WERI-Rb-1 (cell line): Measurements from ENCODE around the gene EPHX1.
"Not testable (repeated sequence)": the region's sequence is repeated elsewhere in the genome, so short reads cannot be mapped to it uniquely, and the experiment has no call there.

Experiments used
- DNase-seq: peaks from one replicate; pipeline ENCODE4 v3.0.0-alpha.2; 2020
- H3K27ac ChIP-seq: fragments of 250-450 bp; sonication (Bioruptor Pico); 2 replicates; pipeline ENCODE4 v1.5.1; 2020; ENCODE audit warnings: mild to moderate bottlenecking, moderate library complexity
- H3K27me3 ChIP-seq: fragments of 250-450 bp; sonication (Bioruptor Pico); 2 replicates; pipeline ENCODE4 v1.5.1; 2021; ENCODE audit warnings: mild to moderate bottlenecking, low read depth, moderate library complexity; ENCODE audit not compliant: insufficient read depth, severe bottlenecking
- H3K36me3 ChIP-seq: fragments of 250-450 bp; sonication (Bioruptor Pico); 2 replicates; pipeline ENCODE4 v1.5.1; 2020; ENCODE audit warnings: mild to moderate bottlenecking, moderate library complexity
- H3K4me3 ChIP-seq: 2 replicates; pipeline ENCODE4 v1.5.1; 2011; ENCODE audit warnings: low read depth, mild to moderate bottlenecking, control low read depth, low read length
- H3K9me3 ChIP-seq: fragments of 250-450 bp; sonication (Bioruptor Pico); 2 replicates; pipeline ENCODE4 v1.5.1; 2021; ENCODE audit warnings: mild to moderate bottlenecking, moderate library complexity; ENCODE audit not compliant: severe bottlenecking
- CTCF ChIP-seq: IDR thresholded peaks from 2 replicates; pipeline ENCODE4 v1.5.1; 2011; ENCODE audit warnings: low read depth, mild to moderate bottlenecking, control low read depth, inconsistent platforms, low read length

Gene EPHX1

DNA sequence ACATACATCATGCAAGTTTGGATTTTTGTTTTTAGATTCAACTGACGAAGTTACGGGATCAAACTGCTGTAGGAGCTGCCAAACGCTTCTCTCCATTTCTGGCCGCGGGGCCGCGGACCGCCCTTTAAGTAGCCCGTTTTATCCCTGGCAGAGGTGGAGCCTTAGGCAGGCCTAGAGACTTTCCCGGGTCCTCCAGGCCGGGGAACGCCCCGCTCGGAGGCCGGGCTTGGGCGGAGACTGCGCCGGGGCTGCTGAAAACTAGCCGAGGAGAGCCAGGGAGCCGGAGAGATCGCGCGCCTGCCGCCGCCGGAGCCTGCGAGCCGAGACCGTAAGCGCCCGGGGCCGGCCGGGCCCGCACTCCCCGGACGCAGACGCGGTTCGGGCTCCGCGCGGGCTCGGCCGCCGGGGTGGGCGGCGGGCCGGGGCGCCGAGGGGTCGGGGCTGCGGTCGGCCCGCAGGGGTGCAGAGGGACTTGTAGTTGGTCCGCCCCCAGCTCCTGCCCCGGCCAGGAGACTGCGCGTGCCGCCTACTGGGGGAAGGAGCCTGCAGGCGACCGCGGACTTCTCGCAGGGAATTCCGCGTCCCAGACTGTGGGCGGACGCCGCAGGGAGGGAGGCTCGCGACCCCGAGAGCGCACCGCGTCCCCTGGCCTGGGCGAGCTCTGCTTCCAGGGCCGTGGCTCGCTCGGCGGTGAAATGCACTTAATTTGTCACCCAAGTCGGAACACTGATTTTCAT is at the start of gene EPHX1:
Gene EPHX1 (plus strand): TSS at position 283 of the 737 bp plus-strand sequence. CDS start 18,606 bp downstream, outside the sequence.
- Histone ChIP-seq H3K36me3 (no peaks in the 10 kb centered on the region), H3K4me3 (peak within 1 kb of the TSS; percentile 42), H3K9me3 (no peaks in the 10 kb centered on the region), H3K27me3 (no peaks in the 10 kb centered on the region), H3K27ac (no peak within 1 kb of the TSS)
- 0 out of 2 replicates have a peak, but pooled peaks have one; percentile 6 for TF ChIP-seq CTCF
- peak; percentile 76 for DNase-seq

DNA sequence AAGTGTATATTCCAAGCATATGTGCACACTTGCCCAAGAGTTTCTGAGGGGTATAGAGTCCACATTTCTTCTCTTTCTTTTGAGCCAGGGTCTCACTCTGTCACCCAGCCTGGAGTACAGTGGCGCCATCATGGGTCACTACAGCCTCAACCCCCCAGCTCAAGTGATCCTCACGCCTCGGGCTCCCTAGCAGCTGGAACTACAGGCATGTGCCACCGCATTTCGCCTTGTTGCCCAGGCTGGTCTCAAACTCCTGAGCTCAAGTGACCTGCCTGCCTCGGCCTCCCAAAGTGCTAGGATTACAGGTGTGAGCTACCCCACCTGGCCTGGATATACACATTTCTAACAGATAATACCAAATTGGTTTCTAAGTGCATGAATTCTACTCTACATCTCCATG is 49.4 kb upstream of the EPHX1 start:
- no peaks in the 10 kb centered on the region for H3K36me3 ChIP-seq
- no peaks in the 10 kb centered on the region for H3K9me3 ChIP-seq
- H3K27ac ChIP-seq = no peak overlapping the region
- no peaks in the 10 kb centered on the region for H3K27me3 ChIP-seq
- no peak for DNase-seq
- no peak overlapping the region for H3K4me3 ChIP-seq
- TF ChIP-seq CTCF = no peak

GRCh38 chr1:225761395-225761794 is 48.5 kb upstream of the EPHX1 start:
- not testable (repeated sequence) for H3K36me3 ChIP-seq, H3K4me3 ChIP-seq, DNase-seq, H3K9me3 ChIP-seq, H3K27me3 ChIP-seq
- H3K27ac ChIP-seq = peak overlapping the region; percentile 88

GRCh38 chr1:225762002-225762441 is 47.9 kb upstream of the EPHX1 start:
- no peak overlapping the region for H3K4me3 ChIP-seq

DNA sequence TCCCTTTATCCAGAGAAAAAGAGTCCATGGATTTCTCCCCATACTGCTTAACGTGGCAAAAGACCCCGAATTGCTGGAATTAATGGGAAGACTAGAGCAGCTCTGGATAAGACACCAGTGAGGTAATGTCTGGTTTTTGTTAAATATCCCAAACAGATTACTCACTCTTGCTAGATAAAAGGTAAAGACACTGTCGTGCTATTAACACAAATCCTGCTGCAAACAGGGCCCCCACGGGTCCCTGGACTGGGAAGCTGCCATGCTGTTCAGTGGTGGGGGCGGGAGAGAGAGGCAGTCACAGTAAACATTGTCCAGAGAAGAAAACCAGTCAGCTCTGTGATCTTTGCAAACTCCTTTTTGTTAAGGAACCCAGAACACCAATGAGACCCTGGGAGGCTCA is 47.5 kb upstream of the EPHX1 start:
- Histone ChIP-seq H3K27ac (peak overlapping the region; percentile 88), H3K27me3 (no peaks in the 10 kb centered on the region), H3K36me3 (no peaks in the 10 kb centered on the region), H3K4me3 (no peak overlapping the region), H3K9me3 (no peaks in the 10 kb centered on the region)
- DNase-seq = peak; percentile 32
- TF ChIP-seq CTCF = no peak

More at GRCh38 chr1:225762002-225762441, 47.9 kb upstream of the EPHX1 start:
- peak overlapping the region; percentile 88 for H3K27ac ChIP-seq
- no peak for TF ChIP-seq CTCF
- no peaks in the 10 kb centered on the region for H3K9me3 ChIP-seq
- DNase-seq = peak; percentile 37
- no peaks in the 10 kb centered on the region for H3K27me3 ChIP-seq
- no peaks in the 10 kb centered on the region for H3K36me3 ChIP-seq

- no peak for TF ChIP-seq CTCF
- DNase-seq = no peak
These were observed 46.0 kb upstream of the EPHX1 start for GRCh38 chr1:225763716-225764548.

More at GRCh38 chr1:225763716-225764548, 46.0 kb upstream of the EPHX1 start:
- Histone ChIP-seq H3K27ac (peak overlapping the region; percentile 88), H3K36me3 (no peaks in the 10 kb centered on the region), H3K4me3 (no peak overlapping the region), H3K9me3 (no peaks in the 10 kb centered on the region), H3K27me3 (no peaks in the 10 kb centered on the region)
